Sigmoid colon (tissue), 4 donors: ENCODE data around the gene ERVFRD-1.

ENCODE experiments used
- CTCF ChIP-seq, 4 experiments: fragments of 450-650 bp in 3 of 4; fragments of 200-600 bp in 1 of 4; IDR thresholded peaks; one replicate each; pipeline ENCODE4 v1.5.1; 2016 to 2019; ENCODE audit warnings: antibody characterized with exemption in 4 of 4, mild to moderate bottlenecking in 3 of 4, moderate library complexity in 2 of 4
- EP300 ChIP-seq, 4 donors: sonication (generic); formaldehyde crosslinking; IDR thresholded peaks; one replicate each; pipeline ENCODE4 v1.6.1; 2017; ENCODE audit warnings: antibody characterized with exemption in 4 of 4
- POLR2A ChIP-seq, 2 donors: fragments of 450-650 bp; IDR thresholded peaks; one replicate each; pipeline ENCODE4 v1.6.1; 2016; ENCODE audit warnings: antibody characterized with exemption in 2 of 2, mild to moderate bottlenecking in 2 of 2, moderate library complexity in 2 of 2
- POLR2AphosphoS5 ChIP-seq, 4 donors: sonication (generic); formaldehyde crosslinking; IDR thresholded peaks; one replicate each; pipeline ENCODE4 v1.6.1; 2017; ENCODE audit warnings: antibody characterized with exemption in 4 of 4

- no peak for TF ChIP-seq CTCF (IDR thresholded peaks at IDR 0.05)
- no peak for TF ChIP-seq POLR2AphosphoS5 (IDR thresholded peaks at IDR 0.05)
- no peak for TF ChIP-seq POLR2A (IDR thresholded peaks at IDR 0.05)
- TF ChIP-seq EP300 (IDR thresholded peaks at IDR 0.05): no peak
Observed at GRCh38 chr6:11067348-11067747, 44.2 kb downstream of the ERVFRD-1 start.
